ENCODE results near the gene ANKMY1. TPM values are rescaled to one million over a fixed set of nuclear protein-coding genes. Genes with fewer than 3 reads are reported as not detected.
A peak's percentile ranks its signal among the peaks of the same experiment; 100 is the strongest.

Gene ANKMY1
- total and polyA plus RNA-seq, 2 of the 8 experiments (the other 6 are each of a cell fraction or from before 2014, with no cell fraction given): 4.5 to 4.8 TPM

DNA sequence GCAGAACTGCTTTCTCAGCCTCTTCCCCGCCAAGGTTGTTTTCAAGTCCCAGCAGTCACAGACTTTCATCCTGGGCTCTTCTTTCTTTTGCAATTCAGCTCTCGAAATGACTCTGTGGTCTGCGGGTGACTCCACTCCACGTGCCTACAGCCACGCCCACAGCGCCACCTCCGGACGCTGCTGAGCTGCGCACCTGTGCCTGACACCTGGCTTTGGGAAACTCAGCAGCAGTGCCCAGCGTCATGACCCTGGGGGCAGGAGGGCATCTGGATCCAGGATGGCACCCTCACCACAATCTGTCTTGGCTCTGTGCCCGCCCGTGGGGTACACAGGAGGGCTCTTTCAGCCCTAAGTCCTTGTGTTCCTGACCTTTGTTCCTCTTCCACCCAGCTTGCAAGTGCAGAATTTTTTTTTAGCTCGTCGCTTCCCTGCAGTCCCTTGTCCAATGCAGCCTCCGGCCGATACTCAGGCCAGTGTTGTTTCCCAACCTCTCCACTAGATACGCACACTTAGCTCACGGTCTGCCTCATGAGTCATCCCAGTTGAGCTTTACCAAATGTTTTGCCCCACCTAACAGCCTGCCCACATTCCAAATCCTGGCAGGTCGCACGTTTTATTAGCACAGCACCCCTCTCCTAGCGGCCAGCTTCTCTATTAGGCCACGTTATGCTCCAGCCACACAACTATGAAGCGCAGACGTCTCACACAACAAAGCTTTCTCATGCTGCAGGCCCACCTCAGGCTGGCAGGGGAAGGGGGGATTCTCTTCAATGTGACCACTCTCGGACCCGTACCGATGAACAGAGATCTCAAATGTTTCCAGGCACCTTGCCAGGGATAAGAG is 22.2 kb upstream of the ANKMY1 start (continued):
- TF ChIP-seq BRCA1 (IDR thresholded peaks at IDR 0.05; ENCODE audit: low read depth, low read length) (no peak), E2F6 (IDR thresholded peaks at IDR 0.05) (peak; percentile 69), EGR1 (IDR thresholded peaks at IDR 0.05; ENCODE audit: borderline replicate concordance, low read depth, low read length) (no peak), PHF8 (conservative IDR thresholded peaks at IDR 0.05; ENCODE audit: low read depth, low read length) (no peak), POLR2A (IDR thresholded peaks at IDR 0.05; ENCODE audit: control extremely low read depth in 1 of 2, low read depth in 2 of 2, low read length in 2 of 2) (no peak), SIN3A (conservative IDR thresholded peaks at IDR 0.05 in 1 of 2, IDR thresholded peaks at IDR 0.05 in 1 of 2; ENCODE audit: low read depth in 1 of 2, low read length in 2 of 2) (peak in 1 of 2 experiments; percentile 77; a peak in 2 of 4 replicates), JUN (IDR thresholded peaks at IDR 0.05; ENCODE audit: low read depth, low read length) (no peak), ZNF274 (IDR thresholded peaks at IDR 0.05; ENCODE audit: borderline replicate concordance, extremely low read depth, low read length) (no peak), GABPA (IDR thresholded peaks at IDR 0.05; ENCODE audit: borderline replicate concordance, insufficient read depth, low read length) (peak; percentile 52; the same call in 1 of the 2 replicates), TEAD4 (IDR thresholded peaks at IDR 0.05; ENCODE audit: low read depth, low read length) (0 out of 2 replicates have a peak, but pooled peaks have one; percentile 18), SAP30 (IDR thresholded peaks at IDR 0.05; ENCODE audit: insufficient read depth, insufficient replicate concordance, low read length) (no peak), USF2 (IDR thresholded peaks at IDR 0.05; ENCODE audit: low read length) (0 out of 2 replicates have a peak, but pooled peaks have one; percentile 16), HDAC6 (IDR thresholded peaks at IDR 0.05; ENCODE audit: low read depth, low read length) (no peak), TCF12 (IDR thresholded peaks at IDR 0.05; ENCODE audit: low read depth, low read length) (peak; percentile 79; the same call in 1 of the 2 replicates), SP1 (IDR thresholded peaks at IDR 0.05; ENCODE audit: low read depth, low read length) (no peak)
- TF ChIP-seq, protein P1, sequence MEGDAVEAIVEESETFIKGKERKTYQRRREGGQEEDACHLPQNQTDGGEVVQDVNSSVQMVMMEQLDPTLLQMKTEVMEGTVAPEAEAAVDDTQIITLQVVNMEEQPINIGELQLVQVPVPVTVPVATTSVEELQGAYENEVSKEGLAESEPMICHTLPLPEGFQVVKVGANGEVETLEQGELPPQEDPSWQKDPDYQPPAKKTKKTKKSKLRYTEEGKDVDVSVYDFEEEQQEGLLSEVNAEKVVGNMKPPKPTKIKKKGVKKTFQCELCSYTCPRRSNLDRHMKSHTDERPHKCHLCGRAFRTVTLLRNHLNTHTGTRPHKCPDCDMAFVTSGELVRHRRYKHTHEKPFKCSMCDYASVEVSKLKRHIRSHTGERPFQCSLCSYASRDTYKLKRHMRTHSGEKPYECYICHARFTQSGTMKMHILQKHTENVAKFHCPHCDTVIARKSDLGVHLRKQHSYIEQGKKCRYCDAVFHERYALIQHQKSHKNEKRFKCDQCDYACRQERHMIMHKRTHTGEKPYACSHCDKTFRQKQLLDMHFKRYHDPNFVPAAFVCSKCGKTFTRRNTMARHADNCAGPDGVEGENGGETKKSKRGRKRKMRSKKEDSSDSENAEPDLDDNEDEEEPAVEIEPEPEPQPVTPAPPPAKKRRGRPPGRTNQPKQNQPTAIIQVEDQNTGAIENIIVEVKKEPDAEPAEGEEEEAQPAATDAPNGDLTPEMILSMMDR (IDR thresholded peaks at IDR 0.05; ENCODE audit: control extremely low read depth in 1 of 3, insufficient read depth in 1 of 3, low read depth in 1 of 3, low read length in 3 of 3): peak in 2 of 3 experiments; percentile 76 to 86; a peak in 3 of 4 replicates
